ENCODE measurements around the gene ZRANB3. TPM values are rescaled to one million over a fixed set of nuclear protein-coding genes. Genes with fewer than 3 reads are reported as not detected.
A peak's percentile ranks its signal among the peaks of the same experiment; 100 is the strongest.
"Not testable (repeated sequence)": the region's sequence is repeated elsewhere in the genome, so short reads cannot be mapped to it uniquely, and the experiment has no call there.

Gene ZRANB3
- total RNA-seq, result 5.1 and 7.0 TPM in 2 replicates

- Mint-ChIP-seq H3K4me3 (ENCODE audit: low read depth) (no peak within 1 kb of the TSS), H3K27ac (no peak within 1 kb of the TSS), H3K4me1 (ENCODE audit: low read depth) (peaks cover 29% of the 10 kb centered on the region), H3K36me3 (ENCODE audit: low read depth) (peaks cover 7% of the 10 kb centered on the region), H3K27me3 (ENCODE audit: low read depth) (no peaks in the 10 kb centered on the region), H3K9me3 (no peaks in the 10 kb centered on the region)
- intact Hi-C loops (cut with micrococcal nuclease), result loop anchor here (1.0 to 10.0 kb wide), 11 partner anchors 16 to 794 kb away; partner anchors contain the start of genes CCNT2, RAB3GAP1 and UBXN4
- DNase-seq (ENCODE audit: low spot score), result peak; percentile 94
These were observed at the start of gene ZRANB3 for GRCh38 chr2:135530313-135531230. TSS of gene ZRANB3 (minus strand) at chr2:135531218.

GRCh38 chr2:135573620-135574019, 42.6 kb upstream of the ZRANB3 start:
- intact Hi-C loops (cut with micrococcal nuclease), result loop anchor here (10.0 kb wide), 1 partner anchor 99 kb away; no protein-coding TSS in a partner anchor
- no peak for DNase-seq (ENCODE audit: low spot score)
- Mint-ChIP-seq H3K4me1 (ENCODE audit: low read depth) (peaks cover 3% of the 10 kb centered on the region), H3K4me3 (ENCODE audit: low read depth) (no peak overlapping the region), H3K27me3 (ENCODE audit: low read depth) (no peaks in the 10 kb centered on the region), H3K27ac (no peak overlapping the region), H3K9me3 (no peaks in the 10 kb centered on the region), H3K36me3 (ENCODE audit: low read depth) (peaks cover 11% of the 10 kb centered on the region)

DNA sequence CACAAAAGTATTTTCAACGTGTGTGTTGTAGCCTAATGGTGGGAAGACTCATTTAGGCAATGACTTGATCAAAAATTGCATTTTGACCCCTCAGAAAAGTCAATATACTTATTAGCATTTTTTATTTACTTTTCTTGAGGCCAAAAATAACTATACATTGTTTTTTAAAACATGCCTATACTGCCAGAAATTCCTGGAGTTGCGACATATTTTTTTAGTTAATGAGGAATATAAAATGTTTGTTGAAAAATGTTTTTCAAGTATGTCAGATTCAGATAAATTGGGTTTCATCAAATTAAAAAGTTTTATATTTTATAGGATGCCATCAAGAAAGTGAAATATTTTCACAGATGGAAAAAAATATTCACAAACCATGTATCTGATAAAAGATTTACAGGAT, 39.9 kb upstream of the ZRANB3 start:
- Mint-ChIP-seq H3K27ac (no peak overlapping the region), H3K36me3 (ENCODE audit: low read depth) (peaks cover 12% of the 10 kb centered on the region), H3K27me3 (ENCODE audit: low read depth) (no peaks in the 10 kb centered on the region), H3K4me1 (ENCODE audit: low read depth) (peaks cover 3% of the 10 kb centered on the region), H3K4me3 (ENCODE audit: low read depth) (no peak overlapping the region), H3K9me3 (no peaks in the 10 kb centered on the region)
- DNase-seq (ENCODE audit: low spot score), result no peak
- intact Hi-C loops (cut with micrococcal nuclease), result loop anchor here (10.0 kb wide), 1 partner anchor 96 kb away; no protein-coding TSS in a partner anchor

GRCh38 chr2:135563793-135564192, 32.8 kb upstream of the ZRANB3 start:
- Mint-ChIP-seq H3K27ac (no peak overlapping the region), H3K36me3 (ENCODE audit: low read depth) (peaks cover 12% of the 10 kb centered on the region), H3K4me1 (ENCODE audit: low read depth) (peaks cover 5% of the 10 kb centered on the region), H3K27me3 (ENCODE audit: low read depth) (no peaks in the 10 kb centered on the region), H3K9me3 (peaks cover 3% of the 10 kb centered on the region), H3K4me3 (ENCODE audit: low read depth) (no peak overlapping the region)
- intact Hi-C loops (cut with micrococcal nuclease), result no loop called here
- DNase-seq (ENCODE audit: low spot score), result no peak

DNA sequence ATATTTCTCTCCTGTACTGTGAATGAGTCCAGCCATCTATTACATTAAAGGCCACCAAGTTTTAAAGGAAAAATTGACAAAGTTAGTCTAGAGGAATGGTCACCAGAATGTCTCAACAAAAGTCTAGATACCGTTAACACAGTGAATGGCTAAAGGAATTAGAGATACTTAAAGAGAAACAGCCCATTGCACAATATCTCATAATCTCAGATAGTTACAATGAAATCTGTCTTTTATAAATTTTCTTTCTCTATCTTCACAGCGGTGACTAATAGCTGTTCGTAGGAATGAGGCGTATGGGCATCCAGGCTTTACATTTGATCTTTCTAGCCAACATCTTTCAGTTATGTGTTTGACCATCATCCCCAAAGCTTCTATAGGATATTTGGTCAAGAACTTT, 30.9 kb upstream of the ZRANB3 start:
- peaks cover 7% of the 10 kb centered on the region for H3K4me1 Mint-ChIP-seq (ENCODE audit: low read depth)
- intact Hi-C loops (cut with micrococcal nuclease), result no loop called here
- peaks cover 3% of the 10 kb centered on the region for H3K9me3 Mint-ChIP-seq
- no peaks in the 10 kb centered on the region for H3K27me3 Mint-ChIP-seq (ENCODE audit: low read depth)
- no peak overlapping the region for H3K27ac Mint-ChIP-seq
- peaks cover 9% of the 10 kb centered on the region for H3K36me3 Mint-ChIP-seq (ENCODE audit: low read depth)
- DNase-seq (ENCODE audit: low spot score), result no peak
- H3K4me3 Mint-ChIP-seq (ENCODE audit: low read depth), result no peak overlapping the region

GRCh38 chr2:135557530-135557929, 26.5 kb upstream of the ZRANB3 start:
- intact Hi-C loops (cut with micrococcal nuclease), result no loop called here
- Mint-ChIP-seq H3K27ac (no peak overlapping the region), H3K4me1 (ENCODE audit: low read depth) (peaks cover 1% of the 10 kb centered on the region), H3K36me3 (ENCODE audit: low read depth) (peaks cover 17% of the 10 kb centered on the region), H3K4me3 (ENCODE audit: low read depth) (no peak overlapping the region), H3K27me3 (ENCODE audit: low read depth) (no peaks in the 10 kb centered on the region), H3K9me3 (no peaks in the 10 kb centered on the region)
- no peak for DNase-seq (ENCODE audit: low spot score)

DNA sequence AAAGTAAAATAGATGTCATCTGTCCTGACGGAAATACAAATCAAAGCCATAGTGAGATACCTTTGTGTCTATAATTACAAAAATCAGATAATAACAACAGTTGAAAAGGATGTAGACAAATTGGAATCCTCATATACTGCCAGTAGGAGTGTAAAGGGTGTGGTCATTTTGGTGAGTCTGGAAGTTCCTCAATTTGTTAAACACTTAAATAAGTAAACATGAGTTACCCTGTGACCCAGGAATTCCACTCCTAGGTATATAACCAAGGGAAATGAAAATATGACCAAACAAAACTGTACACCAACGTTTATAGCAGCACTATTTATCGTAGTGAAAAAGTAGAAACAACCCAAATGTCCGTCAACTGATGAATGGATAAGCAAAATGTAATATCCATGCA, 24.3 kb upstream of the ZRANB3 start:
- Mint-ChIP-seq H3K4me1 (ENCODE audit: low read depth) (peaks cover 1% of the 10 kb centered on the region), H3K27ac (no peak overlapping the region), H3K27me3 (ENCODE audit: low read depth) (no peaks in the 10 kb centered on the region), H3K36me3 (ENCODE audit: low read depth) (peaks cover 17% of the 10 kb centered on the region), H3K4me3 (ENCODE audit: low read depth) (no peak overlapping the region), H3K9me3 (no peaks in the 10 kb centered on the region)
- no peak for DNase-seq (ENCODE audit: low spot score)
- intact Hi-C loops (cut with micrococcal nuclease), result no loop called here

GRCh38 chr2:135552887-135553286, 21.9 kb upstream of the ZRANB3 start:
- DNase-seq (ENCODE audit: low spot score), result no peak
- H3K27me3 Mint-ChIP-seq (ENCODE audit: low read depth), result no peaks in the 10 kb centered on the region
- H3K4me1 Mint-ChIP-seq (ENCODE audit: low read depth), result no peaks in the 10 kb centered on the region
- no peaks in the 10 kb centered on the region for H3K9me3 Mint-ChIP-seq
- intact Hi-C loops (cut with micrococcal nuclease), result no loop called here
- H3K36me3 Mint-ChIP-seq (ENCODE audit: low read depth), result peaks cover 18% of the 10 kb centered on the region
- H3K27ac Mint-ChIP-seq, result no peak overlapping the region
- H3K4me3 Mint-ChIP-seq (ENCODE audit: low read depth), result no peak overlapping the region

GRCh38 chr2:135551356-135551755, 20.3 kb upstream of the ZRANB3 start:
- Mint-ChIP-seq H3K4me3 (ENCODE audit: low read depth) (no peak overlapping the region), H3K4me1 (ENCODE audit: low read depth) (peaks cover 9% of the 10 kb centered on the region), H3K27me3 (ENCODE audit: low read depth) (peaks cover 2% of the 10 kb centered on the region), H3K9me3 (no peaks in the 10 kb centered on the region), H3K36me3 (ENCODE audit: low read depth) (peaks cover 25% of the 10 kb centered on the region), H3K27ac (no peak overlapping the region)
- DNase-seq (ENCODE audit: low spot score), result no peak
- intact Hi-C loops (cut with micrococcal nuclease), result no loop called here

- intact Hi-C loops (cut with micrococcal nuclease), result loop anchor here (5.0 kb wide), 1 partner anchor 110 kb away; no protein-coding TSS in a partner anchor
- no peak for DNase-seq (ENCODE audit: low spot score)
- peaks cover 2% of the 10 kb centered on the region for H3K27me3 Mint-ChIP-seq (ENCODE audit: low read depth)
These were observed 16.3 kb upstream of the ZRANB3 start for GRCh38 chr2:135547311-135547710.

DNA sequence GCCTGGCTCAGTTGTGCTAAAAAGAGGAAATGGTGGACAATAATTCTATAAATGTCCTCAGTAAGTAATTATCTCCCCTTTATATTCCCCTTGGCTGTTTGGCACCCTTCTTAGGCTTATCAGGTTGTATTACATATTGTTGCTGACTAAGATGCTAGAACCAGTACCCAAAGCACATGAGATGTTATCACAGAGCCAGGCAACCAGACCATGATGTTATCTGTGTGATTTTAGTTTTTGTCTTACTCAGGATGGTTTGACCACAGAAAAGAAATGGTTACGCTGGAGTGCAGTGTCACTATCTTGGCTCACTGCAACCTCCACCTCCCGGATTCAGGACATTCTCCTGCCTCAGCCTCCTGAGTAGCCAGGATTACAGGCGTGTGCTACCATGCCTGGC, 15.4 kb upstream of the ZRANB3 start:
- no peaks in the 10 kb centered on the region for H3K9me3 Mint-ChIP-seq
- H3K36me3 Mint-ChIP-seq (ENCODE audit: low read depth), result peaks cover 17% of the 10 kb centered on the region
- H3K4me1 Mint-ChIP-seq (ENCODE audit: low read depth), result peaks cover 22% of the 10 kb centered on the region
- no peak overlapping the region for H3K27ac Mint-ChIP-seq
- intact Hi-C loops (cut with micrococcal nuclease), result loop anchor here (1.0 to 5.0 kb wide), 2 partner anchors 15 to 111 kb away; partner anchors contain the start of genes R3HDM1 and ZRANB3
- peaks cover 2% of the 10 kb centered on the region for H3K27me3 Mint-ChIP-seq (ENCODE audit: low read depth)
- no peak overlapping the region for H3K4me3 Mint-ChIP-seq (ENCODE audit: low read depth)
- DNase-seq (ENCODE audit: low spot score), result no peak

More at GRCh38 chr2:135547311-135547710, 16.3 kb upstream of the ZRANB3 start:
- H3K27ac Mint-ChIP-seq, result no peak overlapping the region
- H3K36me3 Mint-ChIP-seq (ENCODE audit: low read depth), result peaks cover 17% of the 10 kb centered on the region
- no peak overlapping the region for H3K4me3 Mint-ChIP-seq (ENCODE audit: low read depth)
- peaks cover 22% of the 10 kb centered on the region for H3K4me1 Mint-ChIP-seq (ENCODE audit: low read depth)
- H3K9me3 Mint-ChIP-seq, result no peaks in the 10 kb centered on the region

- DNase-seq (ENCODE audit: low spot score); H3K27me3 Mint-ChIP-seq (ENCODE audit: low read depth); H3K4me3 Mint-ChIP-seq (ENCODE audit: low read depth); H3K27ac Mint-ChIP-seq; H3K9me3 Mint-ChIP-seq: not testable (repeated sequence)
- peaks cover 23% of the 10 kb centered on the region for H3K4me1 Mint-ChIP-seq (ENCODE audit: low read depth)
- H3K36me3 Mint-ChIP-seq (ENCODE audit: low read depth), result peaks cover 22% of the 10 kb centered on the region
- intact Hi-C loops (cut with micrococcal nuclease), result loop anchor here (5.0 to 10.0 kb wide), 5 partner anchors 129 to 791 kb away; no protein-coding TSS in a partner anchor
These were observed 2.5 kb upstream of the ZRANB3 start for GRCh38 chr2:135533545-135533944.

DNA sequence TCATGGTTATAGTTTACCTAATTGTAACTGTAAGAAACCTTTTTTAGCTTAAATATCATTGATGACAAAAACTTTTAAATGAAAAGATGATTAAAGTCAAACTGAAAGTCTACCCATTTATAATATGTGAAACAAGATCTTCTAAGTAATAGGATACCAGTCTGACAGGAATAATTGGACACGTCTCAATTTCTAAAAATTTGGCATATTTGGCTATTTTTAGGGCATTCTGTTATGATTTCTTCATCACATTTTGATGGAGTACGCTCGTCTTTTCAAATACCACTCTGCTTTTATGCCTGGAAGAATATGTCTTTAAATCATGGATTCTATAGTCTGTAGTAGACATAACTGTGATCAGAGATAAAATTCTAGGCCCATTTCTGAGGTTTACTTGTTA, 1.6 kb upstream of the ZRANB3 start:
- Mint-ChIP-seq H3K27ac (no peak overlapping the region), H3K9me3 (no peaks in the 10 kb centered on the region), H3K4me1 (ENCODE audit: low read depth) (peaks cover 27% of the 10 kb centered on the region), H3K27me3 (ENCODE audit: low read depth) (no peaks in the 10 kb centered on the region), H3K36me3 (ENCODE audit: low read depth) (peaks cover 19% of the 10 kb centered on the region), H3K4me3 (ENCODE audit: low read depth) (no peak overlapping the region)
- intact Hi-C loops (cut with micrococcal nuclease), result loop anchor here (5.0 to 10.0 kb wide), 5 partner anchors 130 to 792 kb away; no protein-coding TSS in a partner anchor
- DNase-seq (ENCODE audit: low spot score), result no peak
